Liver (tissue), 9 donors: Measurements from ENCODE around the gene RETSAT. TPM values are rescaled to one million over a fixed set of nuclear protein-coding genes. Genes with fewer than 3 reads are reported as not detected.
"Not testable (repeated sequence)": the region's sequence is repeated elsewhere in the genome, so short reads cannot be mapped to it uniquely, and the experiment has no call there.

Experiments used
- DNase-seq: peaks from one replicate; pipeline ENCODE4 v3.0.0-alpha.2; 2017; ENCODE audit warnings: low spot score
- H3K27ac ChIP-seq, 2 donors: one replicate each; pipeline ENCODE4 v1.7.0; 2013; ENCODE audit warnings: inconsistent platforms in 2 of 2, low read length in 2 of 2, control low read depth in 1 of 2, low read depth in 1 of 2, mild to moderate bottlenecking in 1 of 2
- H3K27me3 ChIP-seq, 4 donors: one replicate each; pipeline versions ENCODE4 v1.6.1 to v1.7.0; 2013; ENCODE audit warnings: low read length in 3 of 4, inconsistent platforms in 1 of 4, mild to moderate bottlenecking in 1 of 4, moderate library complexity in 1 of 4; ENCODE audit not compliant: control insufficient read depth in 4 of 4, insufficient read depth in 4 of 4
- H3K36me3 ChIP-seq, 4 donors: one replicate each; pipeline versions ENCODE4 v1.6.1 to v1.7.0; 2013; ENCODE audit warnings: low read length in 3 of 4, mild to moderate bottlenecking in 3 of 4, low read depth in 1 of 4, moderate library complexity in 1 of 4; ENCODE audit not compliant: control insufficient read depth in 4 of 4, insufficient read depth in 3 of 4
- H3K4me1 ChIP-seq, 4 donors: one replicate each; pipeline versions ENCODE4 v1.6.1 to v1.7.0; 2013; ENCODE audit warnings: low read length in 3 of 4, mild to moderate bottlenecking in 3 of 4, moderate library complexity in 1 of 4; ENCODE audit not compliant: control insufficient read depth in 4 of 4, insufficient read depth in 4 of 4
- H3K4me3 ChIP-seq, 3 donors: one replicate each; pipeline versions ENCODE4 v1.6.1 to v1.7.0; 2013; ENCODE audit warnings: low read length in 3 of 3, control low read depth in 1 of 3, low read depth in 1 of 3, mild to moderate bottlenecking in 1 of 3
- H3K9ac ChIP-seq, 2 donors: one replicate each; pipeline ENCODE4 v1.7.0; 2013; ENCODE audit warnings: low read length in 2 of 2, mild to moderate bottlenecking in 2 of 2, moderate library complexity in 2 of 2, control low read depth in 1 of 2, low read depth in 1 of 2
- H3K9me3 ChIP-seq, 4 donors: one replicate each; pipeline versions ENCODE4 v1.6.1 to v1.7.0; 2013; ENCODE audit warnings: low read length in 3 of 4; ENCODE audit not compliant: control insufficient read depth in 4 of 4
- ATF3 ChIP-seq: IDR thresholded peaks from 2 replicates; pipeline ENCODE4 v1.6.1; 2016; ENCODE audit warnings: antibody characterized with exemption
- EGR1 ChIP-seq, 2 donors: IDR thresholded peaks; 2 replicates each; pipeline ENCODE4 v1.6.1; 2016 to 2018; ENCODE audit warnings: antibody characterized with exemption in 2 of 2, low read depth in 2 of 2
- FOXA1 ChIP-seq: IDR thresholded peaks from 2 replicates; pipeline ENCODE4 v1.6.1; 2016; ENCODE audit warnings: antibody characterized with exemption
- FOXA2 ChIP-seq: IDR thresholded peaks from 2 replicates; pipeline ENCODE4 v1.6.1; 2016; ENCODE audit warnings: antibody characterized with exemption
- GABPA ChIP-seq, 2 donors: IDR thresholded peaks in 1 of 2; conservative IDR thresholded peaks in 1 of 2; 2 replicates each; pipeline ENCODE4 v1.6.1; 2016; ENCODE audit warnings: antibody characterized with exemption in 2 of 2, mild to moderate bottlenecking in 1 of 2, moderate library complexity in 1 of 2
- HNF4A ChIP-seq, 2 donors: conservative IDR thresholded peaks; 2 replicates each; pipeline ENCODE4 v1.6.1; 2016; ENCODE audit warnings: antibody characterized with exemption in 2 of 2, mild to moderate bottlenecking in 2 of 2
- HNF4G ChIP-seq: IDR thresholded peaks from 2 replicates; pipeline ENCODE4 v1.6.1; 2016; ENCODE audit warnings: antibody characterized with exemption
- JUND ChIP-seq, 2 donors: IDR thresholded peaks; 2 replicates each; pipeline ENCODE4 v1.6.1; 2016; ENCODE audit warnings: antibody characterized with exemption in 2 of 2
- MAX ChIP-seq: IDR thresholded peaks from 2 replicates; pipeline ENCODE4 v1.6.1; 2016; ENCODE audit warnings: antibody characterized with exemption
- NR2F2 ChIP-seq: IDR thresholded peaks from 2 replicates; pipeline ENCODE4 v1.6.1; 2016; ENCODE audit warnings: antibody characterized with exemption
- RAD21 ChIP-seq, 2 donors: IDR thresholded peaks; 2 replicates each; pipeline ENCODE4 v1.6.1; 2016; ENCODE audit warnings: antibody characterized with exemption in 2 of 2, mild to moderate bottlenecking in 2 of 2
- RXRA ChIP-seq, 2 donors: IDR thresholded peaks; 2 replicates each; pipeline ENCODE4 v1.6.1; 2017 to 2018; ENCODE audit warnings: antibody characterized with exemption in 2 of 2, mild to moderate bottlenecking in 1 of 2
- SP1 ChIP-seq: IDR thresholded peaks from 2 replicates; pipeline ENCODE4 v1.6.1; 2018; ENCODE audit warnings: antibody characterized with exemption, mild to moderate bottlenecking
- TAF1 ChIP-seq: conservative IDR thresholded peaks from 2 replicates; pipeline ENCODE4 v1.6.1; 2016; ENCODE audit warnings: antibody characterized with exemption, mild to moderate bottlenecking
- YY1 ChIP-seq: IDR thresholded peaks from 2 replicates; pipeline ENCODE4 v1.6.1; 2016; ENCODE audit warnings: antibody characterized with exemption, mild to moderate bottlenecking
- ZBTB33 ChIP-seq: IDR thresholded peaks from 2 replicates; pipeline ENCODE4 v1.6.1; 2016; ENCODE audit warnings: antibody characterized with exemption
- WGBS: extraction: QIAGEN DNeasy Blood & Tissue Kit; methylation state at CpG from one replicate; pipeline ENCODE4 v1.1.7; 2013; 5-methylcytosine and 5-hydroxymethylcytosine counted together
- polyA plus RNA-seq, 2 donors: library from polyadenylated mRNA; stranded (reverse) in 1 of 2; unstranded in 1 of 2; fragments of 200-250 nt in 1 of 2; fragments of >200 nt in 1 of 2; fragmentation: Nextera tagmentation in 1 of 2; extraction: Ambion mirVana in 1 of 2; gene quantifications; one replicate each; pipeline versions ENCODE4 v1.2.1 to v1.2.3, GENCODE V29; 2013 to 2015
- total RNA-seq, 2 donors: library from RNA; depleted of rRNA; stranded (reverse); fragments of >200 nt; gene quantifications; one replicate each; pipeline ENCODE4 v1.2.3, GENCODE V29; 2014
- TF ChIP-seq, protein P1 (sequence below): IDR thresholded peaks from 2 replicates; pipeline ENCODE4 v1.6.1; 2016; ENCODE audit warnings: antibody characterized with exemption, mild to moderate bottlenecking
- donor health status: healthy.
- donor health status: healthy.
- donor health status: healthy.
- donor health status: healthy.
- donor health status: healthy.

Gene RETSAT
- total and polyA plus RNA-seq, 4 donors: 22.8 to 101 (median 70.7) TPM

- WGBS: 96% methylated on average over 4 of the region's 4 CpGs
- Histone ChIP-seq H3K4me1 (no peaks in the 10 kb centered on the region), H3K36me3 (peaks cover 5 to 26% (median 8%) of the 10 kb centered on the region in 4 donors), H3K27me3 (no peaks in the 10 kb centered on the region), H3K9me3 (no peaks in the 10 kb centered on the region), H3K27ac (no peak overlapping the region), H3K9ac (no peak overlapping the region), H3K4me3 (no peak overlapping the region)
- TF ChIP-seq MAX (no peak), RXRA (IDR thresholded peaks at IDR 0.05) (no peak), HNF4A (conservative IDR thresholded peaks at IDR 0.05) (no peak), ATF3 (no peak), JUND (IDR thresholded peaks at IDR 0.05) (no peak), FOXA2 (no peak), EGR1 (IDR thresholded peaks at IDR 0.05; ENCODE audit: low read depth in 2 of 2) (no peak), HNF4G (no peak), YY1 (no peak), ZBTB33 (no peak), RAD21 (IDR thresholded peaks at IDR 0.05) (no peak), TAF1 (no peak), SP1 (no peak), GABPA (IDR thresholded peaks at IDR 0.05 in 1 of 2, conservative IDR thresholded peaks at IDR 0.05 in 1 of 2) (no peak), NR2F2 (no peak), FOXA1 (no peak)
- TF ChIP-seq, protein P1, sequence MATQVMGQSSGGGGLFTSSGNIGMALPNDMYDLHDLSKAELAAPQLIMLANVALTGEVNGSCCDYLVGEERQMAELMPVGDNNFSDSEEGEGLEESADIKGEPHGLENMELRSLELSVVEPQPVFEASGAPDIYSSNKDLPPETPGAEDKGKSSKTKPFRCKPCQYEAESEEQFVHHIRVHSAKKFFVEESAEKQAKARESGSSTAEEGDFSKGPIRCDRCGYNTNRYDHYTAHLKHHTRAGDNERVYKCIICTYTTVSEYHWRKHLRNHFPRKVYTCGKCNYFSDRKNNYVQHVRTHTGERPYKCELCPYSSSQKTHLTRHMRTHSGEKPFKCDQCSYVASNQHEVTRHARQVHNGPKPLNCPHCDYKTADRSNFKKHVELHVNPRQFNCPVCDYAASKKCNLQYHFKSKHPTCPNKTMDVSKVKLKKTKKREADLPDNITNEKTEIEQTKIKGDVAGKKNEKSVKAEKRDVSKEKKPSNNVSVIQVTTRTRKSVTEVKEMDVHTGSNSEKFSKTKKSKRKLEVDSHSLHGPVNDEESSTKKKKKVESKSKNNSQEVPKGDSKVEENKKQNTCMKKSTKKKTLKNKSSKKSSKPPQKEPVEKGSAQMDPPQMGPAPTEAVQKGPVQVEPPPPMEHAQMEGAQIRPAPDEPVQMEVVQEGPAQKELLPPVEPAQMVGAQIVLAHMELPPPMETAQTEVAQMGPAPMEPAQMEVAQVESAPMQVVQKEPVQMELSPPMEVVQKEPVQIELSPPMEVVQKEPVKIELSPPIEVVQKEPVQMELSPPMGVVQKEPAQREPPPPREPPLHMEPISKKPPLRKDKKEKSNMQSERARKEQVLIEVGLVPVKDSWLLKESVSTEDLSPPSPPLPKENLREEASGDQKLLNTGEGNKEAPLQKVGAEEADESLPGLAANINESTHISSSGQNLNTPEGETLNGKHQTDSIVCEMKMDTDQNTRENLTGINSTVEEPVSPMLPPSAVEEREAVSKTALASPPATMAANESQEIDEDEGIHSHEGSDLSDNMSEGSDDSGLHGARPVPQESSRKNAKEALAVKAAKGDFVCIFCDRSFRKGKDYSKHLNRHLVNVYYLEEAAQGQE: no peak
- DNase-seq: no peak
Observed at GRCh38 chr2:85383850-85384249, 29.5 kb upstream of the RETSAT start.

DNA sequence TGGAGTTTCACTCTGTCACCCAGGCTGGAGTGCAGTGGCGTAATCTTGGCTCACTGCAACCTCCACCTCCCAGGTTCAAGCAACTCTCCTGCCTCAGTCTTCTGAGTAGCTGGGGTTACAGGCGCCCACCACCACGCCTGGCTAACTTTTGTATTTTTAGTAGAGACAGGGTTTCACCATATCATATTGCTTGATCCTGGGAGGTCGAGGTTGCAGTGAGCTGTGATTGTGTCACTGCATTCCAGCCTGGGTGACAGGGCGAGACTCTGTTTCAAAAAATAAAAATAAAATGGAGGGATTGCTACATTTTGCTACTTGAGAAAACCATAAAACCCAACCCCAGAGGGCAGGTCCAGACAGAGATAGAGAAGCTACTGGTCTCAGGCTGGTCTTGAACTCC lies 28.8 kb upstream of the RETSAT start:
- H3K4me1 ChIP-seq, H3K4me3 ChIP-seq, H3K9ac ChIP-seq, H3K27me3 ChIP-seq, H3K9me3 ChIP-seq, H3K27ac ChIP-seq, DNase-seq: not testable (repeated sequence)
- 92% methylated on average over 5 of the region's 5 CpGs for WGBS
- H3K36me3 ChIP-seq: peaks cover 5 to 24% (median 9%) of the 10 kb centered on the region in 4 donors
